Kidney epithelial cell (primary cell): ENCODE results near the gene EGR1. TPM values are rescaled to one million over a fixed set of nuclear protein-coding genes. Genes with fewer than 3 reads are reported as not detected.
A peak's percentile ranks its signal among the peaks of the same experiment; 100 is the strongest.

Experiments used
- DNase-seq: peaks from one replicate; pipeline ENCODE4 v3.0.0-alpha.2; 2010; ENCODE audit warnings: low read depth
- H3K27me3 ChIP-seq: 2 replicates; pipeline ENCODE4 v1.6.0; 2011; ENCODE audit warnings: low read length; ENCODE audit not compliant: control insufficient read depth, insufficient read depth
- H3K36me3 ChIP-seq: 2 replicates; pipeline ENCODE4 v1.5.1; 2011; ENCODE audit warnings: low read length; ENCODE audit not compliant: control insufficient read depth, insufficient read depth
- H3K4me3 ChIP-seq: 2 replicates; pipeline ENCODE4 v1.5.1; 2011; ENCODE audit warnings: low read depth, mild to moderate bottlenecking, control low read depth, low read length
- CTCF ChIP-seq: IDR thresholded peaks from 2 replicates; pipeline ENCODE4 v1.5.1; 2011; ENCODE audit warnings: mild to moderate bottlenecking, moderate library complexity, low read length, control low read depth, inconsistent platforms; ENCODE audit not compliant: insufficient read depth, poor library complexity, severe bottlenecking
- total RNA-seq: library from RNA; depleted of rRNA; stranded (reverse); fragments of >200 nt; gene quantifications from 2 replicates; pipeline ENCODE4 v1.2.3, GENCODE V29; 2015

EGR1 gene
- total RNA-seq, 1 donor from 2014 or later: 2.0 TPM

- DNase-seq: no peak
- no peak for TF ChIP-seq CTCF
- peaks cover 1% of the 10 kb centered on the region for H3K36me3 ChIP-seq
- no peaks in the 10 kb centered on the region for H3K27me3 ChIP-seq
- H3K4me3 ChIP-seq: peak within 1 kb of the TSS; percentile 60
Measured at GRCh38 chr5:138438724-138439476, 26.4 kb upstream of the EGR1 start, which contains the start of gene REEP2. REEP2 (plus strand) TSS chr5:138439057; CDS start chr5:138439209, 152 bp downstream.

GRCh38 chr5:138439477-138440158 lies 25.7 kb upstream of the EGR1 start:
- Histone ChIP-seq H3K27me3 (no peaks in the 10 kb centered on the region), H3K4me3 (peak overlapping the region; percentile 60), H3K36me3 (peaks cover 1% of the 10 kb centered on the region)
- DNase-seq: no peak
- TF ChIP-seq CTCF: no peak

GRCh38 chr5:138440159-138441073 lies 24.9 kb upstream of the EGR1 start:
- peaks cover 1% of the 10 kb centered on the region for H3K36me3 ChIP-seq
- H3K27me3 ChIP-seq: no peaks in the 10 kb centered on the region
- DNase-seq: no peak
- TF ChIP-seq CTCF: no peak
- H3K4me3 ChIP-seq: no peak overlapping the region

- no peaks in the 10 kb centered on the region for H3K36me3 ChIP-seq
- no peak for TF ChIP-seq CTCF
- no peak overlapping the region for H3K4me3 ChIP-seq
- no peak for DNase-seq
- no peaks in the 10 kb centered on the region for H3K27me3 ChIP-seq
Measured at GRCh38 chr5:138441221-138441620, 24.1 kb upstream of the EGR1 start.

- no peak for TF ChIP-seq CTCF
Measured at GRCh38 chr5:138444078-138444773, 21.1 kb upstream of the EGR1 start.

More at GRCh38 chr5:138444078-138444773, 21.1 kb upstream of the EGR1 start:
- no peak for DNase-seq
- Histone ChIP-seq H3K27me3 (no peaks in the 10 kb centered on the region), H3K36me3 (no peaks in the 10 kb centered on the region), H3K4me3 (no peak overlapping the region)
